Measurements from ENCODE around the gene TMEM154.

The TMEM154 gene

DNA sequence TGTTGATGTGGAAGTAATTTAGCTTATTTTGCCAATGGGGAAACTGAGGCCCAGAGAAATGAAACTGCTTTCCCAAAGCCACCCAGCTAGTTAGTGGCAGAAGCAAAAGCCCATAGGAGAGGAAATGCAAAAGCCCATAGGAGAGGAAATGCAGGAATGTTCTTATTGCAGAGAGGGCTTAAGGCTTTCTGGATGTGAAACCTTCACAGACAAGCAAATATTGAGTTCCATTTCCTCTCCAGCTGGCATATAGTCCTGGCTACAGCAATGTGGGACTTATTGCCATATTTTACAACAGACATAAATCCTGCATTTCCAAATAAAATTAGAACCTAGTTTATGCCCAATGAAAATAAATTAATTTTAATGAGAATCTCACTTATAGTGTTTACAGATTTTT lies 69.7 kb downstream of the TMEM154 start:
- TF ChIP-seq CTCF (IDR thresholded peaks at IDR 0.05; ENCODE audit: low read length), result no peak
- TF ChIP-seq EZH2 (IDR thresholded peaks at IDR 0.05; ENCODE audit: borderline replicate concordance, low read length), result no peak
- Histone ChIP-seq H3K9ac (ENCODE audit: low read length) (no peak overlapping the region), H3K27me3 (ENCODE audit: insufficient read depth, low read length) (no peaks in the 10 kb centered on the region), H3K4me3 (ENCODE audit: low read depth, low read length, poor library complexity, severe bottlenecking) (no peak overlapping the region), H2AFZ (ENCODE audit: low read length) (no peak overlapping the region), H3F3A (ENCODE audit: insufficient read depth, low read length) (no peaks in the 10 kb centered on the region), H3K4me1 (ENCODE audit: insufficient read depth, low read length, severe bottlenecking) (peaks cover 10% of the 10 kb centered on the region), H3K9me2 (ENCODE audit: low read depth, low read length) (no peaks in the 10 kb centered on the region), H3K36me3 (ENCODE audit: insufficient read depth, low read length) (no peaks in the 10 kb centered on the region), H3K9me3 (ENCODE audit: low read length) (no peaks in the 10 kb centered on the region), H3K79me2 (ENCODE audit: insufficient read depth, low read length) (no peaks in the 10 kb centered on the region), H3K4me2 (ENCODE audit: low read length) (no peak overlapping the region), H3K27ac (ENCODE audit: low read depth, low read length, poor library complexity, severe bottlenecking) (no peak overlapping the region), H4K20me1 (ENCODE audit: insufficient read depth, low read length) (no peaks in the 10 kb centered on the region)

- no peaks in the 10 kb centered on the region for H3F3A ChIP-seq (ENCODE audit: insufficient read depth, low read length)
- H3K4me2 ChIP-seq (ENCODE audit: low read length), result no peak overlapping the region
- no peaks in the 10 kb centered on the region for H3K79me2 ChIP-seq (ENCODE audit: insufficient read depth, low read length)
- TF ChIP-seq EZH2 (IDR thresholded peaks at IDR 0.05; ENCODE audit: borderline replicate concordance, low read length) (no peak), CTCF (IDR thresholded peaks at IDR 0.05; ENCODE audit: low read length) (no peak)
- H3K27ac ChIP-seq (ENCODE audit: low read depth, low read length, poor library complexity, severe bottlenecking), result no peak overlapping the region
- no peaks in the 10 kb centered on the region for H3K9me2 ChIP-seq (ENCODE audit: low read depth, low read length)
- no peaks in the 10 kb centered on the region for H4K20me1 ChIP-seq (ENCODE audit: insufficient read depth, low read length)
- H3K9ac ChIP-seq (ENCODE audit: low read length), result no peak overlapping the region
- H3K36me3 ChIP-seq (ENCODE audit: insufficient read depth, low read length), result no peaks in the 10 kb centered on the region
- H3K4me3 ChIP-seq (ENCODE audit: low read depth, low read length, poor library complexity, severe bottlenecking), result no peak overlapping the region
- no peaks in the 10 kb centered on the region for H3K9me3 ChIP-seq (ENCODE audit: low read length)
- peaks cover 10% of the 10 kb centered on the region for H3K4me1 ChIP-seq (ENCODE audit: insufficient read depth, low read length, severe bottlenecking)
- no peaks in the 10 kb centered on the region for H3K27me3 ChIP-seq (ENCODE audit: insufficient read depth, low read length)
- H2AFZ ChIP-seq (ENCODE audit: low read length), result no peak overlapping the region
Observed at GRCh38 chr4:152609481-152609880, 70.3 kb downstream of the TMEM154 start.

DNA sequence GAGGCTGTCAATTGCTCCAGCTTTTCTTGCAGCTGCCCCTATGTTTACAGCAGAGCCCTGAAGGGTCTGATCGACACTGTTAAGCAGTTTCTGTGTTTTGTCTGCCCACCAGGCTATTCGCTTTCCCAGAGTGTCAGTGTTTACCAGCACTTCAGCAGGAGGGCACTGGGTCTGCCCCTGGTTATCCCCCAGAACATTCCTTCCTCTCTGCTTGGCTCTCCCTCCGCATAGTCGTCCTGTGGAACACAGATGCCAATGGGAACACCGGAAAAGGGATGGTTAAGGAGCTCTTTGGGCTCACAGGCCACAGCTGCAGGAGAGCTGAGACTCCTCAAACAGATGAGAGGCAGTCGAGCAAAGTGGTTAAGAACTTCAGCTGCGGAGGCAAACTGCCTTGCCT lies 72.6 kb downstream of the TMEM154 start:
- Histone ChIP-seq H2AFZ (ENCODE audit: low read length) (no peak overlapping the region), H3K4me1 (ENCODE audit: insufficient read depth, low read length, severe bottlenecking) (peaks cover 10% of the 10 kb centered on the region), H3K4me2 (ENCODE audit: low read length) (no peak overlapping the region), H3K27me3 (ENCODE audit: insufficient read depth, low read length) (no peaks in the 10 kb centered on the region), H3K9me2 (ENCODE audit: low read depth, low read length) (no peaks in the 10 kb centered on the region), H3K9ac (ENCODE audit: low read length) (no peak overlapping the region), H3F3A (ENCODE audit: insufficient read depth, low read length) (no peaks in the 10 kb centered on the region), H3K4me3 (ENCODE audit: low read depth, low read length, poor library complexity, severe bottlenecking) (no peak overlapping the region), H4K20me1 (ENCODE audit: insufficient read depth, low read length) (no peaks in the 10 kb centered on the region), H3K36me3 (ENCODE audit: insufficient read depth, low read length) (no peaks in the 10 kb centered on the region), H3K9me3 (ENCODE audit: low read length) (no peaks in the 10 kb centered on the region), H3K79me2 (ENCODE audit: insufficient read depth, low read length) (no peaks in the 10 kb centered on the region), H3K27ac (ENCODE audit: low read depth, low read length, poor library complexity, severe bottlenecking) (no peak overlapping the region)
- TF ChIP-seq EZH2 (IDR thresholded peaks at IDR 0.05; ENCODE audit: borderline replicate concordance, low read length) (no peak), CTCF (IDR thresholded peaks at IDR 0.05; ENCODE audit: low read length) (no peak)

All from OCI-LY1 (cell line).